NCI-H2196 treated with DMSO at 0.1 percent for 48 hours (cell line): Measurements from ENCODE around the gene MPST.

Experiments used
- DNase-seq: peaks from one replicate; lab custom pipeline; 2025; ENCODE audit not compliant: unreplicated experiment; lab: John Stamatoyannopoulos, UW

The MPST gene

DNA sequence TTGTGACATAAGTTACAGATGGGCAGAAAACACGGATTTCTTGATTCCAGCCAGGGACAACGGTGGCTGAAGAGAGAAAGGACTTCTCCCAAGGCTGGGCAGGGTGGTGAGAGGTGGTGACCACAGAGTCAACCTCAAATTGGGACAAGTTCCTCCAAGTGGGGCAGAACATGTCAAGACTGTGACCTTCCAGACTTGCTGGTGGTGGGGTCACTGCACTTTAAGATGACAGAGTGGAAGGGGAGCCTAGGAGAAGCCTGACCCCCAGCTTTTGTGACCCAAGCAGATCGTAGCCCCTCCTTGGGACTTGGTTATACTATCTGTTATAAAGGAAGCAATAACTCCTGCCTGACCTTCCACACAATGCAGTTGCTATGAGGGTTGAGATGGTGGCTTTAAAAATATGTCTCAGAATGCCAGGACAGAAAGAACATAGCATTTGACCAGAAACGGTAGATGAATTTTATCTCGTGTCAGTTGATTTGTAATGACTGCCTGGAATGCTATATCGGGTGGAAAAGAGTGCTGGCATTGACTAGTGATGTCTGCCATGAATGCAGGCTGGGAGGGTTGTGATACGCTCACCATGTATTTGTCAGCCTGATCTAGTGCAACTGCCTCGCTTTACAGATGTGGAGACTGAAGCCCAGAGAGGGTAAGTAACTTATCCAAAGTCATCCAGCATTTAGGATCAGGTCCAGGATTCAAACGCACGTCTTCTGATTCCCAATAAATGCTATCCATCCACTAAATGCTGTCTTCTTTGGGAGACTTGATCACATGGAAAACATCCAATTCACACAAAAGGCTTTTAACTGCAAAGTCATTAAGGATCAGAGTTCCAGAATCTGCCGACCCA is 18.6 kb upstream of the MPST start:
- no peak for DNase-seq

- no peak for DNase-seq
Observed at GRCh38 chr22:37001826-37002225, 17.7 kb upstream of the MPST start.

- DNase-seq: no peak
Observed at GRCh38 chr22:37002633-37003032, 16.9 kb upstream of the MPST start.

DNA sequence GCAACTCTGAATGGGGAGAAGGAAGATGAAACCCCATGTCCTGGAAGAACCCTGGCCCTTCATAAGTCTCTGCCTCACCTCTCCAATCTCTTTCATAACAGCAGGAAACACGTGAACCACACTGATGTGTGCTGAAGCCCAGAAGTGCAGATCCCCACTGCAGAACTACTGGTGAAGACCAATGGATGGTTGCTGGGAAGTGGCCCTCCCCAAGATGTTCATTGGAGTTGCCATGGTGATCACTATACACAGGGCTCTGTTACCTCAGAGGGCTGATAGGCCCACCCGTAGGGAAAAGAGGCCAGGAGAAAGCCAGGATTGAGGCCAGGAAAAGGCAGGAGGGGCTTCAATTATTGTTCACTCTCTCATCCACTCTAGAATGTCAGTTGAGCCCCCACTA is 11.9 kb upstream of the MPST start:
- DNase-seq: no peak

DNA sequence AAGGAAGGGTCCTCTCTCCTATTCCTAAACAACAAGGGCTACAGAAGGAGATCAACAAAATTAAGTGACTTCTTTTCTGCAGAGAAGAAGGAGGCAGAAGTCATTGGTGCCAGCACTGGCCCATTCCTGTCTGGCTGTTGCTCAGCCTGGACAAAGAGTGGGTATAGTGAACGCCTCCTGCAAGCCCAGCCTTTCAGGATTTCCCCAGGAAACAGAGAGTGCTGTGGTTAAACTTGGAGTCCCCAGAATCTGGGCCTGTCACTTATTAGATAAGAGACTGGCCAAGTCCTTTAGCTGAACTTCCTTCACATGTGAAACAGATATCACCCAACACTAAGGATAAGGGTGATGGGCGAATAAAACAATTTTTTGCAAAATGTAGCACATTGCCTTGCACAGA is 11.2 kb upstream of the MPST start:
- no peak for DNase-seq

- DNase-seq: no peak
Observed at GRCh38 chr22:37009490-37009889, 10.1 kb upstream of the MPST start.

DNA sequence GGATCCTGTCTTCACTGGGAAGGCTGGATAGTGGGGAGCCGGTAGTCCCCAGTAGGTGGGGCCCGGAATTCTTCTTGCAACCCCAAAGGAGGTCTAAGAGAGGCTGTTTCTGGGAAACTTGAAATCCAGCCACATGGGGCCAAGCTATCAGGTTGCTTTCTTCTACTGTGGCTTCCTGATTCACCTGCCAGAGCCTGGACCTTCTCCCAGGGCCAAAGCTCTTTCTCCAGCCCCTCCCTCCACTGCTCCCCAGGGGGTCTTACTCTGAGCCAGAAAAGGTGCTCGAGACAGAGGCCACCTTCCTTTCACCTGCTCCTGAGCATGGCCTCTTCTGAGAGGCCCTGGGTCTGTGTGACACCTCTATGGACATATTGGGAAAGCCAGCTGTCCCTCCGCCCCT is 9.4 kb upstream of the MPST start:
- no peak for DNase-seq

GRCh38 chr22:37010976-37011375 is 8.6 kb upstream of the MPST start:
- DNase-seq: no peak

DNA sequence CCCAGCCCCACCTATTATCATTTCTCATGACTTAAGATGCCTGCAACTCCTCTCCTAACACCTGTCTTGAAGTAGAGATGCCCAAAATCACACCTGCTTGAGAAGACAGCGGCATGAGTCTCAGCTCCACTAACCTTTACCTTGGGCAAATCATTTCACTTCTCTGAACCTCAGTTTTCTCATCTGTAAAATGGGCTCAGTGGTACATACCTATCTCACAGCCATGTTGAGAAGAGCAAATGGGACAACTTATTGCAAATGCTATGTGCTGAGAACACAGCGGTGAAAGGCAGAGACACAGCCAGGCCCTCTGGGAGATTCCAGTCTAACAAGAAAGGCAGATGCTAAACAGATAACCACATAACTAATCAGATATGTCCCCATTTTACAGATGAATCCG is 8.1 kb upstream of the MPST start:
- no peak for DNase-seq

DNA sequence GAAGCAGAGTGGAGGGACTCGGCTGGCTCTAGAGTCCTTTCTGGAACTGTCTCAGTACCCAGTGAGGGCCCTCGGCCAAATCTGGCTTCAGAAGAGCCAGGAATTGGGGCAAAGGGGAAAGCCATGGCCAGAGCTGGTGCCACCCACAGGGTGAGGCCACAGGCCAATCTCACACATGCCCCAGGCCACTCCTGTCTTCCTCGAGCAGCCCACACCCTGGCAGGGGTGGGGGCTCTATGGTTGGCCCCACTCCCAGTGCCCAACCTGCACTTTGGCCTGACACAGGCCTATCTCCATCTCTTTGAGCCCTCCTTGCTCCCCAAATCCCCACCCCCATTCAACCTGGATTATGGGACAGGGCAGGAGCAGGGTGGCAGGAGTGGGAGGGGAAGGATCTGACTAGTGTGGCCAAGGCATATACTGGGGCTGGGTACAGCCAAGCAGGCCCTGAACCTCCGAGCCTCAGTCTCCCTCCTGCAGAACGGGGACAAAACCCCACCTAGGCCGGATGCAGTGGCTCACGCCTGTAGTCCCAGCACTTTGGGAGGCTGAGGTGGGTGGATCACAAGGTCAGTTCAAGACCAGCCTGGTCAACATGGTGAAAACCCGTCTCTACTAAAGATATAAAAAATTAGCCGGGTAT is 7.2 kb upstream of the MPST start:
- DNase-seq: no peak

GRCh38 chr22:37012956-37013355 is 6.6 kb upstream of the MPST start:
- DNase-seq: no peak

DNA sequence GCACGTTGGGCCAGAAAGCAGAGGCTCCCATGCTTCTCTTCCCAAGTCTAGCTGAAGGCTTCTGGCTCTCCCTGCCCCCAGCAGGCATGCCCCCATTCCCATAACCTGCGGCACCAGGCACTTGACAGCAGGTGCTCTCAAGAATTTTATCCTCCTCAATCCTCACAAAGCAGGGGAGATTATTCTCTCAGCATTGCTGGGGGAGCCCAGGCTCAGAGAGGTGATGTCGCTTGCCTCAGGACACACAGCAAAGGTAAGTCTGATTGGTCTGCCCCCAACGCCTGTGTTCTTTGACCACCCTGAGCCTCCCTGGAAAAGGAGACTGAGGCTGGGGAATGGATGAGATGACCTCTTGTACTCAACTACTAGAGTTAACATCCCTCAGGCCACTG is 5.1 kb upstream of the MPST start:
- no peak for DNase-seq

DNA sequence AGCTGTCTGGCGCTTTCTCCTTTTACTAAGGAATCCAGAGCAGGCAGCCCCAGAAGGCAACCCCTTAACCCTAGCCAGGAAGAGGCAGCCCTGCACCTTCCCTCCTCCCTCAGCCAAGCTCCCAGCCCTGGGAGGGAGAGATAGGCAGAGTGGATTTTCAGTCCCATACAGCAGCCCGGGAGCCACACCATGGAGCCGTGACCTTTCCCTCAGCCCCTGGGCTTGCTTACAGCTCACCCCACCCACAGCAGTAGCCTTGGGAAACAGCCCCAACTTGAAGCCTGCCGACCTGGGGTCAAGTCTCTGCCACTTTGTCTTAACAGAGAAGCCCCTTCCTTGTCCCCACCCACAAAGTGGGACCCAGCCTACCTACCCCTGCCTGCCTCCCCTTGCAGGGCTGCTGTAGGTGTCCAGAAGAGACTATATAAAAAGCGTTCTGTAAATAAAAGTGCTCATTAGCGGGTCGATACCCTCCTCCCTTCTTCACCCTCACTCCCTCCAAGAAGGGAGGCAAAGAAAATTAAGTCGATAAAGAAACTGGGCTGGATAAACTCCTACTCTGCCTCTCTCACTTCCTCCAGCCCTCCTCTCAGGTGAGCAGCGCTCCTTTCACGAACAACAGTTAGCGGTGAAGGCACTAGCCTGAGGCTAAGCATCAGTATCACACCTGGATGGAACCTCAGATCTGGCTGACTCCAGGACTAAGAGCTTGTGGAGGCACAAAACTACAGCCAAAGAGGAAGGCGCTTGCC is 4.5 kb upstream of the MPST start:
- no peak for DNase-seq

- DNase-seq: no peak
Observed at GRCh38 chr22:37015587-37015878, 4.0 kb upstream of the MPST start.

DNA sequence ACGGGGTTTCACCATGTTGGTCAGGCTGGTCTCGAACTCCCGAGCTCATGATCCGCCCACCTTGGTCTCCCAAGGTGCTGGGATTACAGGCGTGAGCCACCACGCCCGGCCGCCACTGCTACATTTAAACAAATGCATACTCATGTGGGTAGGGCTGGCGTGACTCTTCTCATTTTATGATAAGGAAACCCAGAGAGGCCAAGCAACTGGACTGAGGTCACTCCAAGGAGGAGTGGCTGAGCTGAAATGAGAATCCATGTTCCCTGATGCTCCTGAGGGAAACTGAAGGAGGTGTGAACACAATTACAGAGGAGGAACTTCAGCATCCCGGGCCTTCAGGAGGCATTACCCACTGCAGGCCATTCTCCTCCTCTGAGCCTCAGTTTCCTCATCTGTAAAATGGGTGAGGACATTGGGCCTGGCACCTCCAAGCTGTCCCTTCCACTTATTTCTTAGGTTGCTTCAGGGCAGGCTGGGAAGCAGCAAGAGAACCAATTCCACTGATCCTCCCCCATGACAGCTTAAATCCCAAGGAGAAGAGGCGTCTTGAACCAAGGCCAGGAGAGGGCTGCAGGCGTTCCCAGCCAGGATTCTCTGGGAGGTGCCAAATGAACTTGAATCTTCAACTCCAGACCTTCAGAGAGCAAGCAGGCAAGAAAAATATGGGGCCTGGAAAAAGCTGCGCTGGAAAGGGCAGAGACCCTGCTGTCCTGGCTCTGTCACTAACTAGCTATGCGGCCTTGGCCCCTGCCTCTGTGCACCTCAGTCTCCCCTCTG is 3.2 kb upstream of the MPST start:
- no peak for DNase-seq

DNA sequence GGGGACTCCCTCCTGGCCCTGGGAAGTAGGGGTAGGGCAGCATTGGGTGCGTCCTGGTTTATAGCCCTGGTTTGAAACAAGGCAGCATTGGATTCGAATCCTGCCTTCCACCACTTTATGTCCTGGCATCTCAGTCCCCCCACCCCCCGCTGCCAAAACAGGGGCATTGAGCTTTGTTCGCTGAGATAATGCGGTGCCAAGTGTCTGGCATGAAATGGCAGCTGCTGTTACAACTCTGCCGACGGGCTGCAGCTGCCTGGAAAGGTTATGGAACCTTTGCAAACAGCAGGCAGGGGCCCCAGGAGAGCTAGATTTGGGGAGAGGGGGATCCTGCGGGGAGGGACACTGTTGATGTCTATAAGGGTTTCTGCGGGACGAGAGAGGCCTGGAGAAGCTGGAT is 2.2 kb upstream of the MPST start:
- DNase-seq: no peak

DNA sequence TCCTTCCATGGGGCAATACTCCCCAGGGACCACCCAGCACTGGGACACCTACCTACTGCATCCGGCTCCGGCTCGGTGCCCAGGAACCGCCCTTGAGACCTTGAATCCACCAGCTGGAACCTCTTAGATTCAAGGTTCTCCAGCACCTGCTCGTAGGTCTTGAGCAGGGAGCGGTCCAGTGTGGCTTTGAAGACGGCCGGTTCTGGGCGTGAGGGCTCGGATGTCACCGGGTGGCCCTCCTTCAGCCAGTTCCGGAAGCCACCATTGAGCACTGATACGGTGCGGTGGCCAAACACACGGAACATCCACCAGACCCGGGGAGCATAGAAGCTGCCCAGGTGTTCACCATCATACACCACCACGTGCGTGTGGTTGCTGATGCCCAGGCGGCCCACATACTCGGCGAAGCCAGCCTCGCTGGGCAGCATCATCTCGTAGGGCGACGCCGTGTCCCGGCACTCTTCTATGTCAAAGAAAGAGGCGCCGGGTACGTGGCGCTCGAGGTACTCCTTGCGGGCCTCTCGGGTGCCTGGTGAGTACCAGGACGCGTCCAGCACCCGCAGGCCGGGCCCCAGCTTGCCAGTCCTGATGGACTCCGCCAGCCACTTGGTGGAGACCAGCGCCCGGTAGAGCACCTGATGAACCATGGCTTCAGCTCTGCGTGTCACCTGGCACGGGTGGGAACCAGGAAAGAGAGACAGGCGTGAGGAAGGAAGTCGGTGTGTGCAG is 1.3 kb upstream of the MPST start:
- DNase-seq: no peak

DNA sequence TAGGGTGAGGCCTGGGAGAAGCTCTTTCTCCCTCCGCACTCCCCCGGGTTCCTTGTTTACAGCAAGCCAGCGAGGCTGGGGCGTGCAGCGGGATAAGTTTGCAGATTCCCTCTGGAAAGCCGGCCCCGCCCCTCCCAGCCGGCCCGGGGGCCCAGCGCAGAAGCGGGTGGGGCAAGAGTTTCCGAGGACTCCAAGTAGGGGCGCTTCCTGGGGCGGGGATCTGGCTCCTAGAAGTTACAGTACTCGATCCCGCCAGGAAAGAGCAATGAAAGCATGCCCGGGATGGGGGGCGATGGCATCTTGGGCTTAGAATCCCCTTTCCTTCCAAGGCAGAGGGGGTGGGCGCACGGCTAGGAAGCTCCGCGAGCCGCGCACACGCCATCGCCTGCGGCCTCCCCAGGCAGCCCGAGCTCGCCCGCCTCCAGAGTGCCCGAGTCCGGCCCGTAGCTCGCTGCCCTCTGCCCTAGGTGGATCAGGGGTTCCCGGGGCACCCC is 680 bp upstream of the MPST start:
- no peak for DNase-seq

DNA sequence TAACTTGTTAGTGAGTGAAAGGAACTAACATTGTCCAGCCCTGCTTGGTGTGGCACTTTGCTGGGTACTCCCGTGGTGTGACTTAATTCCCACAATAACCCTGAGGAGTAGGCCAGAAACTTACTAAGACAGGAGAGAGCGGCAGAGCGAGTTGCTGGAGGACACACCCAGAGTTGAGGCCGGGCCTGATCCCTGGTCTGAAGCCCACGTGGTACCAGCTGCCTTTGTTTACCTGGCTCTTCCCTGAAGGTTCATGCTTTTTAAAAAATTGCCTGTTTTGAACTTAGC is 594 bp downstream of the MPST start:
- no peak for DNase-seq

DNA sequence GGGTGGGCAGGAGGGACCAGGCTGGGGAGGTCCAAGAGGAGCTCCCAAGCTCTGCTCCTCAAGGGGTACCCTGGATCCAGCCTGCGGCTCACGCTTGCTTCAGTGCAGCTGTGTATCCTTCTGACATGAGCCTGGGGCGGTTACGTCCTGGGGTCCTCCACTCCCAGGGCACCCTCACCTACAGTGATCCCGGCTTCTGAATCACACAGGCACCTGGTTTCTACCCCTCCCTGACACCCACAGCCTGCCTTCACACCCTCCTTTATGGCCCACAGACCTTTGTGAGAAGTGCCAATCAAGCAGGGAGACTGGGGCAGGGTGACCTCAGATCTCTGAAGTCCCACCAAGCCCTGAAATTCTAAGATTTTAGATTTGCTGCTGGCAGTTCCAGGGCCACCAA is 1.5 kb downstream of the MPST start:
- no peak for DNase-seq
